ENCODE results near the gene FBXL19. TPM values are rescaled to one million over a fixed set of nuclear protein-coding genes. Genes with fewer than 3 reads are reported as not detected.
A peak's percentile ranks its signal among the peaks of the same experiment; 100 is the strongest.

Gene FBXL19
- total and polyA plus RNA-seq, 2 of the 13 experiments (the other 11 are each of a cell fraction or from before 2014, with no cell fraction given), result 6.0 to 13.7 TPM

- no peak for TF ChIP-seq MAZ (IDR thresholded peaks at IDR 0.05; ENCODE audit: borderline replicate concordance, low read depth, low read length)
- TF ChIP-seq MAZ (CRISPR knock-in tag; IDR thresholded peaks at IDR 0.05; ENCODE audit: low read depth), result no peak
- TF ChIP-seq ZMAT3 (CRISPR knock-in tag; conservative IDR thresholded peaks at IDR 0.05), result peak; percentile 61; the same call in 1 of the 2 replicates
- no peak for TF ChIP-seq HNRNPLL (IDR thresholded peaks at IDR 0.05; ENCODE audit: low read depth, low read length, poor library complexity, severe bottlenecking)
- peak; percentile 32; the same call in 1 of the 2 replicates for TF ChIP-seq RARA (CRISPR knock-in tag; IDR thresholded peaks at IDR 0.05)
- no peak for TF ChIP-seq RNF219 (CRISPR knock-in tag; IDR thresholded peaks at IDR 0.05)
- TF ChIP-seq AGO2 (optimal IDR thresholded peaks at IDR 0.05; ENCODE audit: low read depth, low read length), result peak; percentile 17
- peak; percentile 66; the same call in 1 of the 2 replicates for TF ChIP-seq ZBTB10 (CRISPR knock-in tag; IDR thresholded peaks at IDR 0.05; ENCODE audit: borderline replicate concordance)
- no peak for TF ChIP-seq SMAD1 (CRISPR knock-in tag; IDR thresholded peaks at IDR 0.05; ENCODE audit: borderline replicate concordance, low read depth)
- TF ChIP-seq, protein P1, sequence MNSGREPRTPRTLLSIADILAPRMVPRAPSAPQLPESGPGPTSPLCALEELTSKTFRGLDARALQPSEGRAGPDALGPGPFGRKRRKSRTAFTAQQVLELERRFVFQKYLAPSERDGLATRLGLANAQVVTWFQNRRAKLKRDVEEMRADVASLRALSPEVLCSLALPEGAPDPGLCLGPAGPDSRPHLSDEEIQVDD (CRISPR knock-in tag; IDR thresholded peaks at IDR 0.05; ENCODE audit: borderline replicate concordance), result peak; percentile 72; the same call in 1 of the 2 replicates
- 0 out of 2 replicates have a peak, but pooled peaks have one; percentile 77 for TF ChIP-seq ZNF766 (CRISPR knock-in tag; IDR thresholded peaks at IDR 0.05; ENCODE audit: borderline replicate concordance)
- TF ChIP-seq ZBTB42 (CRISPR knock-in tag; IDR thresholded peaks at IDR 0.05), result peak; percentile 82
- TF ChIP-seq ZNF747 (CRISPR knock-in tag; IDR thresholded peaks at IDR 0.05; ENCODE audit: borderline replicate concordance), result peak; percentile 61; the same call in 1 of the 2 replicates
- TF ChIP-seq ZSCAN21 (CRISPR knock-in tag; IDR thresholded peaks at IDR 0.05; ENCODE audit: borderline replicate concordance), result no peak
- TF ChIP-seq RXRB (CRISPR knock-in tag; IDR thresholded peaks at IDR 0.05; ENCODE audit: borderline replicate concordance), result peak; percentile 43; the same call in 1 of the 2 replicates
- no peak for TF ChIP-seq KMT2A (CRISPR knock-in tag; IDR thresholded peaks at IDR 0.05)
- TF ChIP-seq, protein P2, sequence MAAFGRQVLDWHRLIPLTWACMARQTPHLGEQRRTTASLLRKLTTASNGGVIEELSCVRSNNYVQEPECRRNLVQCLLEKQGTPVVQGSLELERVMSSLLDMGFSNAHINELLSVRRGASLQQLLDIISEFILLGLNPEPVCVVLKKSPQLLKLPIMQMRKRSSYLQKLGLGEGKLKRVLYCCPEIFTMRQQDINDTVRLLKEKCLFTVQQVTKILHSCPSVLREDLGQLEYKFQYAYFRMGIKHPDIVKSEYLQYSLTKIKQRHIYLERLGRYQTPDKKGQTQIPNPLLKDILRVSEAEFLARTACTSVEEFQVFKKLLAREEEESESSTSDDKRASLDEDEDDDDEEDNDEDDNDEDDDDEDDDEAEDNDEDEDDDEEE (CRISPR knock-in tag; IDR thresholded peaks at IDR 0.05), result peak; percentile 49; the same call in 1 of the 2 replicates
- TF ChIP-seq ZC3H4 (CRISPR knock-in tag; IDR thresholded peaks at IDR 0.05; ENCODE audit: borderline replicate concordance), result 0 out of 2 replicates have a peak, but pooled peaks have one; percentile 66
- TF ChIP-seq ZNF329 (CRISPR knock-in tag; IDR thresholded peaks at IDR 0.05; ENCODE audit: low read depth), result no peak
- TF ChIP-seq ZNF138 (CRISPR knock-in tag; IDR thresholded peaks at IDR 0.05; ENCODE audit: low read depth), result no peak; the same call in 1 of the 2 replicates
- TF ChIP-seq KDM4B (CRISPR knock-in tag; IDR thresholded peaks at IDR 0.05), result no peak
- no peak for TF ChIP-seq HMG20B (CRISPR knock-in tag; conservative IDR thresholded peaks at IDR 0.05)
Observed at GRCh38 chr16:30956601-30957455, 33.5 kb downstream of the FBXL19 start (continued).

Data from HepG2 (cell line).